K562 (cell line): ENCODE data around the gene GGT5. TPM values are rescaled to one million over a fixed set of nuclear protein-coding genes. Genes with fewer than 3 reads are reported as not detected.
A peak's percentile ranks its signal among the peaks of the same experiment; 100 is the strongest.

Experiments used
- ATAC-seq: fragments of 200-7000 bp; cut with Tn5 transposase; 3 replicates; pipeline ENCODE4 v1.9.1; 2020; ENCODE audit warnings: moderate library complexity
- BruUV-seq: library from RNA; stranded (reverse); fragments of 400-500 nt; replicated peaks from 2 replicates; lab custom pipeline; 2021; lab: Mats Ljungman, UMichigan
- CTCF ChIA-PET: fragments of 300-600 bp; formaldehyde crosslinking; extraction: SDS; loops from one replicate; lab custom pipeline; 2021; ENCODE audit warnings: low intra/inter-chr PET ratio; lab: Yijun Ruan, JAX
- POLR2A ChIA-PET: fragments of 300-600, 350-650 bp; sonication (Branson Sonifier 250); formaldehyde crosslinking; extraction: SDS; loops from one replicate; lab custom pipeline; 2021; ENCODE audit warnings: antibody characterized with exemption, inconsistent platforms; lab: Yijun Ruan, JAX
- DNase-seq, 4 experiments: peaks; one replicate each; pipeline versions ENCODE4 v3.0.0 to v3.0.0-alpha.2; 2011 to 2018; ENCODE audit warnings: low spot score in 3 of 4, mixed read lengths in 3 of 4; ENCODE audit errors: extremely low read depth in 1 of 4
- FAIRE-seq: peaks from 2 replicates; lab custom pipeline; 2011; peaks lifted over from hg19 to GRCh38; lab: Jason Lieb, UNC
- H2AFZ ChIP-seq: 2 replicates; pipeline ENCODE4 v1.6.0; 2011; ENCODE audit warnings: low read depth, low read length, control low read depth, inconsistent platforms
- H3K27ac ChIP-seq: fragments of 200-600 bp; 3 replicates; pipeline ENCODE4 v1.8.0; 2011; ENCODE audit warnings: low read depth, mild to moderate bottlenecking, control low read depth, inconsistent platforms, low read length, moderate library complexity, mixed read lengths; ENCODE audit errors: extremely low read depth
- H3K27me3 ChIP-seq, 2 experiments: fragments of 300-600 bp in 1 of 2; 2 replicates in 1 of 2; 3 replicates in 1 of 2; pipeline versions ENCODE4 v1.6.0 to v1.8.0; 2011; ENCODE audit warnings: inconsistent platforms in 2 of 2, low read length in 2 of 2, mild to moderate bottlenecking in 1 of 2, mixed read lengths in 1 of 2, moderate library complexity in 1 of 2; ENCODE audit not compliant: control insufficient read depth in 2 of 2, insufficient read depth in 2 of 2
- H3K36me3 ChIP-seq: fragments of 300-600 bp; 3 replicates; pipeline ENCODE4 v1.8.0; 2011; ENCODE audit warnings: mild to moderate bottlenecking, low read length, inconsistent platforms; ENCODE audit not compliant: control insufficient read depth, insufficient read depth
- H3K4me1 ChIP-seq, 2 experiments: fragments of 200-600 bp in 1 of 2; replicated peaks in 1 of 2; 2 replicates in 1 of 2; 3 replicates in 1 of 2; pipeline versions ENCODE4 v1.5.1 to v1.8.0; 2011; ENCODE audit warnings: inconsistent platforms in 2 of 2, low read length in 2 of 2, mild to moderate bottlenecking in 1 of 2, mixed read lengths in 1 of 2, moderate library complexity in 1 of 2; ENCODE audit not compliant: control insufficient read depth in 2 of 2, insufficient read depth in 2 of 2
- H3K4me2 ChIP-seq: 2 replicates; pipeline ENCODE4 v1.6.1; 2011; ENCODE audit warnings: low read length, control low read depth, inconsistent platforms, mixed read lengths; ENCODE audit not compliant: insufficient read depth
- H3K4me3 ChIP-seq: fragments of 200-600 bp; sonication (generic), shearing (Covaris generic); 2 replicates; pipeline ENCODE4 v1.5.1; 2016; ENCODE audit warnings: control low read depth, inconsistent platforms
- H3K79me2 ChIP-seq: fragments of 200-600 bp; 3 replicates; pipeline ENCODE4 v1.8.0; 2011; ENCODE audit warnings: low read length, inconsistent platforms; ENCODE audit not compliant: control insufficient read depth, insufficient read depth
- H3K9ac ChIP-seq, 2 experiments: 2 replicates each; pipeline versions ENCODE4 v1.6.0 to v1.6.1; 2011; ENCODE audit warnings: low read depth in 2 of 2, low read length in 2 of 2, control low read depth in 1 of 2, inconsistent platforms in 1 of 2, mild to moderate bottlenecking in 1 of 2, mixed read lengths in 1 of 2; ENCODE audit not compliant: insufficient read depth in 1 of 2
- H3K9me1 ChIP-seq: one replicate; pipeline ENCODE4 v1.6.0; 2011; ENCODE audit warnings: inconsistent platforms, mild to moderate bottlenecking, low read length, moderate library complexity; ENCODE audit not compliant: control insufficient read depth, insufficient read depth
- H3K9me3 ChIP-seq: replicated peaks from 2 replicates; pipeline ENCODE4 v1.5.1; 2011; ENCODE audit warnings: low read depth, low read length, inconsistent platforms; ENCODE audit not compliant: control insufficient read depth, insufficient read depth
- H4K20me1 ChIP-seq: replicated peaks from 2 replicates; pipeline ENCODE4 v1.6.1; 2011; ENCODE audit warnings: low read length, inconsistent platforms, mixed read lengths; ENCODE audit not compliant: control insufficient read depth, insufficient read depth
- LEF1 ChIP-seq: fragments of 450-650 bp; IDR thresholded peaks from 2 replicates; pipeline ENCODE4 v1.6.1; 2016; ENCODE audit warnings: mild to moderate bottlenecking
- POLR2G ChIP-seq: fragments of 200-400 bp; formaldehyde crosslinking; IDR thresholded peaks from 2 replicates; pipeline ENCODE4 v1.6.1; 2017; ENCODE audit warnings: low read depth, mild to moderate bottlenecking, antibody characterized with exemption, low read length, moderate library complexity
- RBM39 ChIP-seq: fragments of 200-400 bp; formaldehyde crosslinking; optimal IDR thresholded peaks from 2 replicates; pipeline ENCODE3; 2018; ENCODE audit warnings: low read depth, low read length
- RFX1 ChIP-seq: fragments of 450-650 bp; IDR thresholded peaks from 2 replicates; pipeline ENCODE4 v1.6.1; 2016; ENCODE audit warnings: mild to moderate bottlenecking, moderate library complexity
- SIX5 ChIP-seq, 2 experiments: IDR thresholded peaks; 2 replicates each; pipeline ENCODE4 v1.6.1; 2011; ENCODE audit warnings: low read length in 2 of 2, borderline replicate concordance in 1 of 2, low read depth in 1 of 2, mild to moderate bottlenecking in 1 of 2, moderate library complexity in 1 of 2; ENCODE audit not compliant: insufficient read depth in 1 of 2
- THRB ChIP-seq: fragments of 450-650 bp; formaldehyde crosslinking; conservative IDR thresholded peaks from 2 replicates; pipeline ENCODE4 v1.4.0; 2022; ENCODE audit warnings: mild to moderate bottlenecking, missing genetic modification characterization
- XRCC3 ChIP-seq: fragments of 450-650 bp; IDR thresholded peaks from 2 replicates; pipeline ENCODE4 v1.6.1; 2017; ENCODE audit warnings: mild to moderate bottlenecking, moderate library complexity
- ZKSCAN1 ChIP-seq: fragments of 150-350 bp; IDR thresholded peaks from 2 replicates; pipeline ENCODE4 v1.6.1; 2016; ENCODE audit warnings: low read depth, low read length
- WGBS: fragments of 100-300 bp; shearing (Covaris generic); methylation state at CpG from one replicate; pipeline ENCODE4 v1.1.6; 2016; ENCODE audit warnings: low coverage, mixed read lengths; ENCODE audit not compliant: insufficient coverage; ENCODE audit errors: missing lambda C conversion rate; 5-methylcytosine and 5-hydroxymethylcytosine counted together
- in situ Hi-C: fragments of 300-500 bp; cut with MboI; formaldehyde crosslinking; loops from 4 replicates; pipeline ENCODE4 v1.15.0; 2018; ENCODE audit warnings: inconsistent platforms, mixed read lengths
- intact Hi-C: fragments of 100-400 bp; cut with micrococcal nuclease; formaldehyde crosslinking; loops from 2 replicates; pipeline ENCODE4 v1.14.2; 2022
- polyA plus RNA-seq, 8 experiments: library from polyadenylated mRNA; depleted of rRNA in 4 of 8; stranded (reverse) in 5 of 8; unstranded in 3 of 8; fragments of >200 nt; fragmentation: Nextera tagmentation in 2 of 8; fragmentation: Illumina TruSeq in 1 of 8; extraction: Ambion mirVana in 2 of 8; extraction: Trizol in 1 of 8; gene quantifications; 2 replicates each; pipeline versions ENCODE4 v1.2.1 to v1.2.3, GENCODE V29; 2011 to 2014; ENCODE audit warnings: inconsistent platforms in 1 of 8, missing spikeins in 1 of 8
- total RNA-seq, 7 experiments: library from RNA; depleted of rRNA in 6 of 7; stranded (reverse); fragments of >200 nt in 6 of 7; fragmentation: Illumina TruSeq in 2 of 7; extraction: Trizol in 2 of 7; gene quantifications; 2 replicates each; pipeline versions ENCODE4 v1.2.1 to v1.2.3, GENCODE V29; 2011 to 2021; ENCODE audit warnings: low replicate concordance in 1 of 7
- TF ChIP-seq, protein P1 (sequence below): sonication (generic); formaldehyde crosslinking; IDR thresholded peaks from 2 replicates; pipeline ENCODE4 v1.8.0; 2023; ENCODE audit warnings: missing genetic modification reagents, mild to moderate bottlenecking, borderline replicate concordance
- TF ChIP-seq, protein P2 (sequence below): sonication (generic); formaldehyde crosslinking; IDR thresholded peaks from 2 replicates; pipeline ENCODE4 v1.8.0; 2022; ENCODE audit warnings: mild to moderate bottlenecking, missing genetic modification reagents

GGT5 gene
- total and polyA plus RNA-seq, 9 of the 15 experiments (the other 6 are each of a cell fraction or from before 2014, with no cell fraction given), result 0.07 to 0.69 (median 0.18) TPM; not detected in 4

DNA sequence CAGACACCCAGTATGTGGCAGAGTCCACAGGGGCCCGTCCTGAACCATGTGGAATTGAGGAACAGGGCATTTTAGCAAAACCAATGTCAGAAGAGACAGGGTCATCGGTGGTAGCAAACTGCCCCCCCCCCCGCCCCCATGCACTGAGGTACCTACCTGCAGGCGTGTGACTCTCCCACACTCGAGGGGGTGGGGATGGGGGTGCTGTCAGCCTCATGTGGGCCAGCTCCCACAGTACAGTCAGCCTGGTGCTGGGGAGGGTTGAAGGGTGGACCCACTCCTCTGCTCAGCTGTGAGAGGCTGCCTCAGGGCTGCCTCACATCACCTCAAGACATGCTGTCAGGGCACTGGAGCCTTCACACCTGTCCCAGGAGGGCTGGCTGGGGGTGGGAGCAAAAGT is 74.2 kb downstream of the GGT5 start (continued):
- no peak for TF ChIP-seq THRB (CRISPR knock-in tag)

GRCh38 chr22:24170188-24170587 is 74.7 kb downstream of the GGT5 start:
- peaks cover 6% of the 10 kb centered on the region; the same call in 1 of the 2 replicates for H4K20me1 ChIP-seq
- no peak overlapping the region for H3K9ac ChIP-seq
- H2AFZ ChIP-seq, result no peak overlapping the region
- no TSS peak for BruUV-seq
- H3K79me2 ChIP-seq, result no peaks in the 10 kb centered on the region
- no peaks in the 10 kb centered on the region for H3K9me1 ChIP-seq
- H3K36me3 ChIP-seq, result peaks cover 57% of the 10 kb centered on the region; the same call in 2 of the 3 replicates
- peaks cover 0 to 7% of the 10 kb centered on the region in 2 experiments; a peak in 2 of 5 replicates for H3K4me1 ChIP-seq
- intact Hi-C loops, result no loop called here
- no peak overlapping the region for H3K27ac ChIP-seq
- CTCF ChIA-PET, result no interaction called here
- ATAC-seq (no peak), DNase-seq (no peak)
- no peak overlapping the region for H3K4me3 ChIP-seq
- no peaks in the 10 kb centered on the region for H3K27me3 ChIP-seq
- no peak for TF ChIP-seq RBM39
- TF ChIP-seq XRCC3, result no peak
- TF ChIP-seq LEF1, result no peak
- TF ChIP-seq RFX1, result peak; percentile 29
- TF ChIP-seq SIX5 (IDR thresholded peaks at IDR 0.05; ENCODE audit: borderline replicate concordance in 1 of 2, insufficient read depth in 1 of 2, low read depth in 1 of 2, low read length in 2 of 2), result no peak
- TF ChIP-seq, protein P1, sequence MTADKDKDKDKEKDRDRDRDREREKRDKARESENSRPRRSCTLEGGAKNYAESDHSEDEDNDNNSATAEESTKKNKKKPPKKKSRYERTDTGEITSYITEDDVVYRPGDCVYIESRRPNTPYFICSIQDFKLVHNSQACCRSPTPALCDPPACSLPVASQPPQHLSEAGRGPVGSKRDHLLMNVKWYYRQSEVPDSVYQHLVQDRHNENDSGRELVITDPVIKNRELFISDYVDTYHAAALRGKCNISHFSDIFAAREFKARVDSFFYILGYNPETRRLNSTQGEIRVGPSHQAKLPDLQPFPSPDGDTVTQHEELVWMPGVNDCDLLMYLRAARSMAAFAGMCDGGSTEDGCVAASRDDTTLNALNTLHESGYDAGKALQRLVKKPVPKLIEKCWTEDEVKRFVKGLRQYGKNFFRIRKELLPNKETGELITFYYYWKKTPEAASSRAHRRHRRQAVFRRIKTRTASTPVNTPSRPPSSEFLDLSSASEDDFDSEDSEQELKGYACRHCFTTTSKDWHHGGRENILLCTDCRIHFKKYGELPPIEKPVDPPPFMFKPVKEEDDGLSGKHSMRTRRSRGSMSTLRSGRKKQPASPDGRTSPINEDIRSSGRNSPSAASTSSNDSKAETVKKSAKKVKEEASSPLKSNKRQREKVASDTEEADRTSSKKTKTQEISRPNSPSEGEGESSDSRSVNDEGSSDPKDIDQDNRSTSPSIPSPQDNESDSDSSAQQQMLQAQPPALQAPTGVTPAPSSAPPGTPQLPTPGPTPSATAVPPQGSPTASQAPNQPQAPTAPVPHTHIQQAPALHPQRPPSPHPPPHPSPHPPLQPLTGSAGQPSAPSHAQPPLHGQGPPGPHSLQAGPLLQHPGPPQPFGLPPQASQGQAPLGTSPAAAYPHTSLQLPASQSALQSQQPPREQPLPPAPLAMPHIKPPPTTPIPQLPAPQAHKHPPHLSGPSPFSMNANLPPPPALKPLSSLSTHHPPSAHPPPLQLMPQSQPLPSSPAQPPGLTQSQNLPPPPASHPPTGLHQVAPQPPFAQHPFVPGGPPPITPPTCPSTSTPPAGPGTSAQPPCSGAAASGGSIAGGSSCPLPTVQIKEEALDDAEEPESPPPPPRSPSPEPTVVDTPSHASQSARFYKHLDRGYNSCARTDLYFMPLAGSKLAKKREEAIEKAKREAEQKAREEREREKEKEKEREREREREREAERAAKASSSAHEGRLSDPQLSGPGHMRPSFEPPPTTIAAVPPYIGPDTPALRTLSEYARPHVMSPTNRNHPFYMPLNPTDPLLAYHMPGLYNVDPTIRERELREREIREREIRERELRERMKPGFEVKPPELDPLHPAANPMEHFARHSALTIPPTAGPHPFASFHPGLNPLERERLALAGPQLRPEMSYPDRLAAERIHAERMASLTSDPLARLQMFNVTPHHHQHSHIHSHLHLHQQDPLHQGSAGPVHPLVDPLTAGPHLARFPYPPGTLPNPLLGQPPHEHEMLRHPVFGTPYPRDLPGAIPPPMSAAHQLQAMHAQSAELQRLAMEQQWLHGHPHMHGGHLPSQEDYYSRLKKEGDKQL (CRISPR knock-in tag), result no peak
- TF ChIP-seq POLR2G, result 0 out of 2 replicates have a peak, but pooled peaks have one; percentile 42
- TF ChIP-seq, protein P2, sequence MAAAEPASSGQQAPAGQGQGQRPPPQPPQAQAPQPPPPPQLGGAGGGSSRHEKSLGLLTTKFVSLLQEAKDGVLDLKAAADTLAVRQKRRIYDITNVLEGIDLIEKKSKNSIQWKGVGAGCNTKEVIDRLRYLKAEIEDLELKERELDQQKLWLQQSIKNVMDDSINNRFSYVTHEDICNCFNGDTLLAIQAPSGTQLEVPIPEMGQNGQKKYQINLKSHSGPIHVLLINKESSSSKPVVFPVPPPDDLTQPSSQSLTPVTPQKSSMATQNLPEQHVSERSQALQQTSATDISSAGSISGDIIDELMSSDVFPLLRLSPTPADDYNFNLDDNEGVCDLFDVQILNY (CRISPR knock-in tag), result no peak
- TF ChIP-seq ZKSCAN1, result no peak
- TF ChIP-seq, all 486 proteins: peak for 2
- POLR2A ChIA-PET, result interaction anchor here (0.5 kb wide), 1 partner anchor 56 kb away, joined by 3 read pairs; no protein-coding TSS in a partner anchor
- FAIRE-seq, result no peak
- in situ Hi-C loops, result loop anchor here (10.0 kb wide), 1 partner anchor 215 kb away; no protein-coding TSS in a partner anchor
- H3K4me2 ChIP-seq, result no peak overlapping the region
- no peaks in the 10 kb centered on the region for H3K9me3 ChIP-seq
- 92% methylated on average over 8 of the region's 12 CpGs for WGBS
